Measurements from ENCODE around the gene DEFB132.

DNA sequence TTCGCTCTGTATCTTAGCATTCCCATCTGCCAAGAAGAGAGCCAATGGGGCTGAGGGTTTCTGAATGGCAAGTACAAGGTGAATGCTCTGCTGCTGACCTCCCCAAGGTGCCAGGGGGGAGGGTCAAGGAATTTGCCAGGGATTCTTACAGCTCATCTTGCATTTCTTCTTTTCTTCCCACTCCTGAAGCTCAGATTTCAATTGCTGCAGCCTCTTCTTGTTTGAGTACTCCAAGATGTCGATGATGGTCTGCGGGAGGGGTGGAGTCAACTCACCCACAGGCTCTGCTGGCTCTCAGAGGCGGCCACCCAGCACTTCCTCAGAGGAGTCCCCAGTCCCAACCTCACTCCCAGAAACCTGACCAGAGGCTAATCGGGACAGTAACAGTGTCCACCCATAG, 20.7 kb downstream of the DEFB132 start:
- TF ChIP-seq, protein P1, sequence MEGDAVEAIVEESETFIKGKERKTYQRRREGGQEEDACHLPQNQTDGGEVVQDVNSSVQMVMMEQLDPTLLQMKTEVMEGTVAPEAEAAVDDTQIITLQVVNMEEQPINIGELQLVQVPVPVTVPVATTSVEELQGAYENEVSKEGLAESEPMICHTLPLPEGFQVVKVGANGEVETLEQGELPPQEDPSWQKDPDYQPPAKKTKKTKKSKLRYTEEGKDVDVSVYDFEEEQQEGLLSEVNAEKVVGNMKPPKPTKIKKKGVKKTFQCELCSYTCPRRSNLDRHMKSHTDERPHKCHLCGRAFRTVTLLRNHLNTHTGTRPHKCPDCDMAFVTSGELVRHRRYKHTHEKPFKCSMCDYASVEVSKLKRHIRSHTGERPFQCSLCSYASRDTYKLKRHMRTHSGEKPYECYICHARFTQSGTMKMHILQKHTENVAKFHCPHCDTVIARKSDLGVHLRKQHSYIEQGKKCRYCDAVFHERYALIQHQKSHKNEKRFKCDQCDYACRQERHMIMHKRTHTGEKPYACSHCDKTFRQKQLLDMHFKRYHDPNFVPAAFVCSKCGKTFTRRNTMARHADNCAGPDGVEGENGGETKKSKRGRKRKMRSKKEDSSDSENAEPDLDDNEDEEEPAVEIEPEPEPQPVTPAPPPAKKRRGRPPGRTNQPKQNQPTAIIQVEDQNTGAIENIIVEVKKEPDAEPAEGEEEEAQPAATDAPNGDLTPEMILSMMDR (conservative IDR thresholded peaks at IDR 0.05; ENCODE audit: low read depth, low read length), result no peak
- TF ChIP-seq MXI1 (IDR thresholded peaks at IDR 0.05; ENCODE audit: borderline replicate concordance, low read depth, low read length) (no peak), RAD21 (IDR thresholded peaks at IDR 0.05; ENCODE audit: low read length) (no peak), CHD1 (IDR thresholded peaks at IDR 0.05; ENCODE audit: low read depth, low read length) (no peak), BHLHE40 (IDR thresholded peaks at IDR 0.05; ENCODE audit: low read depth, low read length) (no peak), POLR2A (IDR thresholded peaks at IDR 0.05; ENCODE audit: low read depth, low read length) (no peak), RFX5 (IDR thresholded peaks at IDR 0.05; ENCODE audit: low read depth, low read length) (no peak)
- TF ChIP-seq, protein P2, sequence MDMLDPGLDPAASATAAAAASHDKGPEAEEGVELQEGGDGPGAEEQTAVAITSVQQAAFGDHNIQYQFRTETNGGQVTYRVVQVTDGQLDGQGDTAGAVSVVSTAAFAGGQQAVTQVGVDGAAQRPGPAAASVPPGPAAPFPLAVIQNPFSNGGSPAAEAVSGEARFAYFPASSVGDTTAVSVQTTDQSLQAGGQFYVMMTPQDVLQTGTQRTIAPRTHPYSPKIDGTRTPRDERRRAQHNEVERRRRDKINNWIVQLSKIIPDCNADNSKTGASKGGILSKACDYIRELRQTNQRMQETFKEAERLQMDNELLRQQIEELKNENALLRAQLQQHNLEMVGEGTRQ (IDR thresholded peaks at IDR 0.05; ENCODE audit: low read depth, low read length), result no peak
